NT2/D1 (cell line): ENCODE results near the gene TMC8.

Source experiments
- YY1 ChIP-seq: IDR thresholded peaks from 2 replicates; pipeline ENCODE4 v1.6.1; 2011; ENCODE audit not compliant: insufficient read length, insufficient read depth
- ZNF274 ChIP-seq: IDR thresholded peaks from 2 replicates; pipeline ENCODE4 v1.6.1; 2011; ENCODE audit warnings: mild to moderate bottlenecking, low read depth, low read length

DNA sequence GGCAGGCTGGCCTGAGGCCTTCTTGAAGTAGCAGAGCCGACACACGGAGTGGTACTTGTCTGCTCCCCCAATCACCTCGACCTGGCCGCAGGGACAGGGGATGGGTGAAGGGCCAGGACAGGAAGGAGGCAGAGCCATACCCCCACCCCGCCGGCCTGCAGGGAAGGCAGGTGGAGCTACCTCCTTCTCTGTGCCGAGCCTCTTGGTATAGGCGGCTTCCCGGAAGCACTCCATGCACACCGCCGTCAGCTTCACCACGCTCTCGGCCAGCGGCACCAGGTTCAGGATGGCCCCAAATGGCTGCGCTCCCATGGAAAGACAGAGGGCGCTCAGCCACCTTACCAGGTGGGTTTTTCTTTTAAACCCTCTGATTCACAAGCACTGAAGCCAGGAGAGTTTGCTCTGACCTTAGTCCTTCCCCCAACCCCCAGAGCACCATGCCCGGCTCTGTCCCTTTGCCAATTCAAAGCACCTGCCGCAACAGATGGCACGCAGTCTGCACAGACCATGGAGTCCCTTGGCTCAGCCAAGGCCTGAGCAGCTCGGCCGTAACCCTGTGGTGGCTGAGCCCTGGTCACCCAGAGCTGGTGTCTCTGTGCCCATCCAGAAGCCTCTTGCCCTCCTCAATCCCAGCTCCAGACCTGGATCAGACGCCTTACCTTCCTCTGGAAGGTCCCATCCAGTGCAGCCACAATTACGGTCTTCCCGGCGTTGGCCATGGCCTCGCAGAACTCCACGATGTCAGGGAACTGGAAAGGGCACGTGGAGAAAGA is 44.5 kb downstream of the TMC8 start:
- TF ChIP-seq ZNF274 (no peak), YY1 (no peak)
